Cardiac fibroblast (primary cell): Measurements from ENCODE around the gene GFOD1.
A peak's percentile ranks its signal among the peaks of the same experiment; 100 is the strongest.

Experiments
- DNase-seq, 2 donors: peaks; one replicate each; pipeline versions ENCODE4 v3.0.0 to v3.0.0-alpha.2; 2010; ENCODE audit warnings: low read depth in 2 of 2
- H3K4me3 ChIP-seq, 2 donors: replicated peaks in 1 of 2; 1 replicate in 1 of 2; 2 replicates in 1 of 2; pipeline ENCODE4 v1.5.1; 2011; ENCODE audit warnings: low read depth in 2 of 2, low read length in 2 of 2, mild to moderate bottlenecking in 2 of 2, moderate library complexity in 1 of 2
- TF ChIP-seq, protein P1 (sequence below): IDR thresholded peaks from one replicate; pipeline ENCODE4 v1.5.1; 2011; ENCODE audit warnings: low read depth, mild to moderate bottlenecking, low read length, inconsistent platforms

GFOD1 gene

DNA sequence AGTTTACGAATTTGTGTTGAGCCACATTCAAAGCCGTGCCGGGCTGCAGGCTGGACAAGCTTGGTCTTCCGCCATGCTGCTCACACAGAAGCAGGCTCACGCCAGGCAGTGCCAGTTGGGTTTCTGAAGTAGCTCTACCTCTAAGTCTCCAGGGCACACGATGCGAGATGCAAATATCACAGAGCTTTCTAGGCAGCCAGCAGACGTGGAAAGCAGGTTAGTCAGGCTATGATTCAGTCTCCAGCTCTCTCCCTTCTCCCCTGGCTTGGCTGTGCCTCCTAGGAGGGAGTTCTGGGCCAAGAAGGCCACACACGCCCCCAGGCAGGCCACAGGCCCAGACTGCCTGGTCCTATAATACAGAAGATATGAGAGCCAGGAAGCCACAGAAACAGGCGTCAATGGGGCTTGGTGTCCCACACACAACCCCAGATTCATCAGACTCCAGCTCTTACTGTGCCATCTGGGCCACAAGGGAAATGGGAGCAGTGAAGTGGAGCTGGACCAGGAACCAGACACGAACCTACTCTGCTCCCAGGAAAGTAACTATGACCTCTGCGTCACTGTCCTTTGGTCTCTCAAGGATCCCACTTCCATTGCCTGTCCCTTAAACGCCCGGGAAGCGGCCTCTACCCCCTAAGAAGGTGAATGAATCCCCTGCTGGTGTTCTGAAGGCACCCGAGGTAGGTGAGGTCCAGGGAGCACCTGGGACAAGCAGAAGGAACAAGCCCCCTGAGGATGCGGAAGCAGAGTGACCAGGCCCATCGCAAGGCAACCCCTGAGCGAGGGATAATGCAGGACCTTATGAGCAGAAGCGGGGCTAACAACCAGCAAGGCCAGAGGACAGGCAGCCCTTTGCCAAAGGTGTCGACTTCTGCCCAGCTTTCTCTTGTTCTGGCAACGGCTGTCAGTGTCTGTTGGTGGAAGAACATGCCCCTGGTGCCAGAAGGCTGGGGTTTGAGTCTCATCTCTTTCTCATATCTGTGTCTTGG is 61.2 kb downstream of the GFOD1 start:
- peak; percentile 67 to 82 for DNase-seq
- TF ChIP-seq, protein P1, sequence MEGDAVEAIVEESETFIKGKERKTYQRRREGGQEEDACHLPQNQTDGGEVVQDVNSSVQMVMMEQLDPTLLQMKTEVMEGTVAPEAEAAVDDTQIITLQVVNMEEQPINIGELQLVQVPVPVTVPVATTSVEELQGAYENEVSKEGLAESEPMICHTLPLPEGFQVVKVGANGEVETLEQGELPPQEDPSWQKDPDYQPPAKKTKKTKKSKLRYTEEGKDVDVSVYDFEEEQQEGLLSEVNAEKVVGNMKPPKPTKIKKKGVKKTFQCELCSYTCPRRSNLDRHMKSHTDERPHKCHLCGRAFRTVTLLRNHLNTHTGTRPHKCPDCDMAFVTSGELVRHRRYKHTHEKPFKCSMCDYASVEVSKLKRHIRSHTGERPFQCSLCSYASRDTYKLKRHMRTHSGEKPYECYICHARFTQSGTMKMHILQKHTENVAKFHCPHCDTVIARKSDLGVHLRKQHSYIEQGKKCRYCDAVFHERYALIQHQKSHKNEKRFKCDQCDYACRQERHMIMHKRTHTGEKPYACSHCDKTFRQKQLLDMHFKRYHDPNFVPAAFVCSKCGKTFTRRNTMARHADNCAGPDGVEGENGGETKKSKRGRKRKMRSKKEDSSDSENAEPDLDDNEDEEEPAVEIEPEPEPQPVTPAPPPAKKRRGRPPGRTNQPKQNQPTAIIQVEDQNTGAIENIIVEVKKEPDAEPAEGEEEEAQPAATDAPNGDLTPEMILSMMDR, result no peak
- no peak overlapping the region for H3K4me3 ChIP-seq

DNA sequence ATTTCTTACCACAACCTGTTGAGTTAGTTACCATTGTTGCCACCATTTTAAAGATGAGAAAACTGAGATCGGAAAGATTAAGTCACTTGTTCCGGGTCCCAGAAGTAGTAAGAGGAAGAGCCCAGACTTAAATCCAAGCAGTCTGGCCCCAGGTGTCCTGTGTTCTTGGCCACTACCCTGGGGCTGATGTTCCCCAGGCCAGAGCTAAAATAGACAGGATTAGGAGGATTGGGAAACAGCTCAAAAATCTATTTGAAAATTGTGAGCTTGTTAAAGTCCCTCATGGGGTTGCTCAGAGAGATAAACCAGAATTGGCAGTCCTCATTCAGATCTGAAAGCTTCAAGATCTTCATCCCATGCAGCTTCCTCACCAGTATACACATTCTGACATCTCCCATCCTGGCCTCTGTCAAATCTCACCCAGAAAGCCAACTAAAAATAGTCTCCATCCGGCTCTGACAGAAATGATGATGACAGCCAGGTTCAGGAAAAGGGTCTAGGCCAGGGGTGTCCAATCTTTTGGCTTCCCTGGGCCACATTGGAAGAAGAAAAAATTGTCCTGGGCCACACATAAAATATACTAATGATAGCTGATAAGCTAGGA is 62.0 kb downstream of the GFOD1 start:
- H3K4me3 ChIP-seq, result no peak overlapping the region
- TF ChIP-seq, protein P1, result no peak
- DNase-seq, result no peak

DNA sequence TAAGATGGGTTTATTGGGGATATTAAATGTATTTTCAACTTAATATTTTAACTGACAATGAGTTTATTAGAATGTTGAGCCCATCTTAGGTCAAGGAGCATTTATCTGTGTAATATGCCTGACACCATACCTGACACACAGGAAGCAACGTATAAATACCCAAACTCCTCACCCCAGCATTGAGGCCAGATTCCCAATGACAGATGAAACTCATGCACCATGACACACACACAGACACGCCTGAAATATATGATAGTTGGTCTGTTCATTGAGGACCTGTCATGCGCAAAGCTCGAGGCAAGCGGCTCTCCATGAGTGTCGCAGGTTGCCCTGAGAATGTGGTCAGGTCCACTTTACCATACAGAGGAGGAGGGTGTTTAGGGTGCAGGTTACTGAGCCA is 64.1 kb downstream of the GFOD1 start:
- no peak overlapping the region for H3K4me3 ChIP-seq
- DNase-seq, result no peak

DNA sequence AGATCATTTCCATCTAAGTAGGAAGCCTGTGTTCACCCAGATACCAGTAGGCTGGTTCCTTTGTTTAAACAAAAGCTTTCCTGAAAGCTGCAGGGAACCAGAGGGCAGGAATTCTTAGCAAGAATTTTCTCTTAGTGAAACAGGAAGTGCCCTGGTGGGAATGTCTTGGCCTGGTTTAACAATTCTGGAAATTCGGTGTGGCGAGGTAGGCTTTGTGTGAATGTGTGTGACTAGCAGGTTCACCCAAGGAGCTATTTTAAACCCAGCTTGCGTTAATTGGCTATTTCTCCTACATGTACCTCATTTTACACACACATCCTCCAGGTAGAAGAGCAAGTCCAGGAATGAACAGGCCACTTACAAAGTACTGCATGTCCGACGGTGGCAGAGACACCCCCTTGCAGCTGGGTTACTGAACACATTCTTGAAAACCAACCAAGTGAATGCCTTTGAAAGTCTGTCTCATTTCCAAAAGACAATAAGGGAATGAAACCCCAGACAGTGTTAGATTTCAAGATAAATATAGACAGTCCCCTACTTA is 64.6 kb downstream of the GFOD1 start:
- H3K4me3 ChIP-seq, result no peak overlapping the region

More for the DNA sequence above, 64.1 kb downstream of the GFOD1 start:
- TF ChIP-seq, protein P1, result no peak

DNA sequence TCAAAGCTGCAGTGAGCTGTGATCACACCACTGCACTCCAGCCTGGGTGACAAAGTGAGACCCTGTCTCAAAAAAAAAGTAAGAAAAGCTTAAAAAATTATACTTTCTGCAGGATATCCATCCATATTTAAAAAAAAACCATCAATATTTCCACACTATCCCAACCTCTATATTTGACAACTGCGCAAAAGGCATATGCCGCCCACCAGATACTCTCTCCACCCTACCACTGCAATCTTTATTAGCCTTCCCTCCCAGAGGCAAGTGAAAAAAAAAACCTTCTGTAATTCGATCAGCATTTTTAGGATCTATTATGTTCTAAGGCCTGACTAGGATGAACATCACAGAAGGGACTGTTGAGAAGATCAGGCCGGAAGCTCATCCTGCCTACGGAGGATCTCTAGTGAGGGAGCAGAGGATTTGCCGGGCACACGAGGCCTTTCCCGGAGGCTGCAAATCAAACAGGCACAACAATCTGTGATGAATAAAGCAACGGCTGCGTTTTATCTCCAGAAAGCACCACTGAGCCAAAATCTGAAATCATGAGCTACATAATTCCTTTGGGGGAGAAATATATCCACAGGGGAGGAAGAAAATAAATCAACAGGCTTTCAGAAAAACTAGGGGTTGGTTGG is 65.9 kb downstream of the GFOD1 start:
- peak in 1 of 2 donors; percentile 54 for DNase-seq
- TF ChIP-seq, protein P1, result no peak
- no peak overlapping the region for H3K4me3 ChIP-seq

More for the DNA sequence above, 64.6 kb downstream of the GFOD1 start:
- peak in 1 of 2 donors; percentile 47 for DNase-seq
- TF ChIP-seq, protein P1, result no peak

DNA sequence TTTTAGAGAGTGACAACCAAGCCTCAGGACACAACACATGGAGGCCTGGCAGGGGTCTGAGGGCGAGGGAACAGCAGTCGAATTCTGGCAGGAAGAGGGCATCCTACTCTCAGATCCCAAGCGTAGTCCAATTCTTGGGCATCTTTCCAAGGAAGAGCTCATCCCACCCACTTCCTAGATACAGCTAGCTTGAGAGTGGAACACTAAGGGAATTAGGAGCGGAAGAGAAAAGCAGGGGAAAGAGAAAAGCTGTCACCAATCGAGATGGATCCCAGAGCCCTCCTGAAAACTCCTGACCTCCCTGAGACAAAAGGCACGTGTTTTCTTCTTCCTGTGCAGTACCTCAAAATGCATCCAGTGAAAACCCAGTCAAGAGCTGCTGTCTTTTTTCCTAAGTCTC is 67.1 kb downstream of the GFOD1 start:
- H3K4me3 ChIP-seq, result no peak overlapping the region
- TF ChIP-seq, protein P1, result no peak
- DNase-seq, result peak in 1 of 2 donors; percentile 62
